Pancreas (tissue), 10 donors: ENCODE data around the gene GATAD2A. TPM values are rescaled to one million over a fixed set of nuclear protein-coding genes. Genes with fewer than 3 reads are reported as not detected.

Experiments used
- ATAC-seq, 4 donors: fragments of 200-7000 bp; cut with Tn5 transposase; one replicate each; pipeline versions ENCODE4 v1.8.0 to v1.9.1; 2020; ENCODE audit warnings: mild to moderate bottlenecking in 4 of 4, moderate library complexity in 4 of 4
- DNase-seq, 6 donors: peaks; one replicate each; pipeline ENCODE4 v3.0.0-alpha.2; 2020
- FAIRE-seq: peaks from 2 replicates; lab custom pipeline; 2012; peaks lifted over from hg19 to GRCh38; lab: Jason Lieb, UNC
- H3K27ac ChIP-seq, 4 donors: fragments of 200-600 bp; sonication (generic); 1 replicate in 3 of 4; 2 replicates in 1 of 4; pipeline versions ENCODE4 v1.5.0 to v1.8.0; 2020
- H3K27me3 ChIP-seq, 4 donors: fragments of 200-600 bp; one replicate each; pipeline ENCODE4 v1.8.0; 2021
- H3K36me3 ChIP-seq, 3 donors: fragments of 200-600 bp; sonication (generic) in 1 of 3; one replicate each; pipeline versions ENCODE4 v1.5.0 to v1.8.0; 2020 to 2021
- H3K4me1 ChIP-seq, 3 donors: fragments of 200-600 bp; one replicate each; pipeline ENCODE4 v1.8.0; 2021
- H3K4me3 ChIP-seq, 4 donors: fragments of 200-600 bp; sonication (generic) in 2 of 4; one replicate each; pipeline versions ENCODE4 v1.5.0 to v1.8.0; 2020 to 2021
- H3K9me3 ChIP-seq, 4 donors: fragments of 200-600 bp; one replicate each; pipeline ENCODE4 v1.8.0; 2021
- WGBS, 2 donors: extraction: QIAGEN DNeasy Blood & Tissue Kit; methylation state at CpG; one replicate each; pipeline ENCODE4 v1.1.7; 2013; 5-methylcytosine and 5-hydroxymethylcytosine counted together
- intact Hi-C, 3 donors: fragments of 100-400 bp; cut with DNase I; formaldehyde crosslinking; loops; one replicate each; pipeline versions ENCODE4 v1.11.1 to v1.14.2; 2022
- polyA plus RNA-seq, 2 donors: library from polyadenylated mRNA; stranded (reverse); fragments of 200-250 nt; gene quantifications; one replicate each; pipeline ENCODE4 v1.2.3, GENCODE V29; 2013
- total RNA-seq, 6 donors: library from RNA; stranded (reverse); fragmentation: NEBNext Ultra II Directional in 4 of 6; extraction: Animal tissue kit (Norgen Biotek cat#: 25700) in 4 of 6; gene quantifications; one replicate each; pipeline versions ENCODE4 v1.2.1 to v1.2.4, GENCODE V29; 2021 to 2023
- TF ChIP-seq, protein P1 (sequence below), 4 donors: fragments of 200-600 bp; sonication (generic) in 3 of 4; IDR thresholded peaks; one replicate each; pipeline versions ENCODE4 v1.5.0 to v1.8.0; 2021; ENCODE audit warnings: antibody characterized with exemption in 4 of 4
- donor health status: healthy with polysubstance abuse.
- donor health status: DM: no; HTN: no; CAD: no; lungs with moderate emphysema.
- donor health status: DM: no; HTN: no; CAD: no.
- donor health status: control.
- donor health status: control.
- donor health status: Bipolar disorder and iron deficiency.
- donor health status: DM: yes; HTN: yes; CAD: no.
- donor health status: DM: no; HTN: no; CAD: no.
- donor health status: DM: no; HTN: no; CAD: no.
- donor health status: DM: yes; HTN: yes; CAD: no.

The GATAD2A gene
- total and polyA plus RNA-seq, 8 donors, result 11.9 to 51.8 (median 36.7) TPM

DNA sequence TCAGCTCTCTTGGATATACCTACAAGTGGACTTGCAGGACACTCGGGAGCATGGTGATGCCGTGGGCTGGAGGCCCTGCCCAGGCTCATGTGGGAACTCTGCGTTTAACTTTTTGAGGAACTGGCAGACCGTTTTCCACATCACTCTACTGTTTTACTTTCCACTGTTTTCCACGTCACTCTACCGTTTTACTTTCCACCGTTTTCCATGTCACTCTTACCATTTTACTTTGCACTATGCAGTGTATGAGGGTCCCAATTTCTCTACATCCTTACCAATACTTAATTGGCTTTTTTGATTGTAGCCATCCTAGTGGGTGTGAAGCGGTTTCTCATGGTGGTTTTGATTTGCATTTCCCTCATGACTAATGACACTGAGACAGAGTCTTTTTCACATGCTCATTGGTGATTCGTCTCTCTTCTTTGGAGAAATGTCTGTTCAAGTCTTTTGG lies 40.5 kb downstream of the GATAD2A start:
- FAIRE-seq (no peak), DNase-seq (no peak), ATAC-seq (no peak)
- Histone ChIP-seq H3K9me3 (no peaks in the 10 kb centered on the region), H3K36me3 (no peaks in the 10 kb centered on the region), H3K4me3 (no peak overlapping the region), H3K4me1 (peaks cover 0 to 14% (median 3%) of the 10 kb centered on the region in 3 donors), H3K27ac (no peak overlapping the region), H3K27me3 (no peaks in the 10 kb centered on the region)
- intact Hi-C loops, result no loop called here
- TF ChIP-seq, protein P1, sequence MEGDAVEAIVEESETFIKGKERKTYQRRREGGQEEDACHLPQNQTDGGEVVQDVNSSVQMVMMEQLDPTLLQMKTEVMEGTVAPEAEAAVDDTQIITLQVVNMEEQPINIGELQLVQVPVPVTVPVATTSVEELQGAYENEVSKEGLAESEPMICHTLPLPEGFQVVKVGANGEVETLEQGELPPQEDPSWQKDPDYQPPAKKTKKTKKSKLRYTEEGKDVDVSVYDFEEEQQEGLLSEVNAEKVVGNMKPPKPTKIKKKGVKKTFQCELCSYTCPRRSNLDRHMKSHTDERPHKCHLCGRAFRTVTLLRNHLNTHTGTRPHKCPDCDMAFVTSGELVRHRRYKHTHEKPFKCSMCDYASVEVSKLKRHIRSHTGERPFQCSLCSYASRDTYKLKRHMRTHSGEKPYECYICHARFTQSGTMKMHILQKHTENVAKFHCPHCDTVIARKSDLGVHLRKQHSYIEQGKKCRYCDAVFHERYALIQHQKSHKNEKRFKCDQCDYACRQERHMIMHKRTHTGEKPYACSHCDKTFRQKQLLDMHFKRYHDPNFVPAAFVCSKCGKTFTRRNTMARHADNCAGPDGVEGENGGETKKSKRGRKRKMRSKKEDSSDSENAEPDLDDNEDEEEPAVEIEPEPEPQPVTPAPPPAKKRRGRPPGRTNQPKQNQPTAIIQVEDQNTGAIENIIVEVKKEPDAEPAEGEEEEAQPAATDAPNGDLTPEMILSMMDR (IDR thresholded peaks at IDR 0.05), result no peak
- 86 to 93% methylated on average over 9 of the region's 9 CpGs for WGBS, 2 donors

DNA sequence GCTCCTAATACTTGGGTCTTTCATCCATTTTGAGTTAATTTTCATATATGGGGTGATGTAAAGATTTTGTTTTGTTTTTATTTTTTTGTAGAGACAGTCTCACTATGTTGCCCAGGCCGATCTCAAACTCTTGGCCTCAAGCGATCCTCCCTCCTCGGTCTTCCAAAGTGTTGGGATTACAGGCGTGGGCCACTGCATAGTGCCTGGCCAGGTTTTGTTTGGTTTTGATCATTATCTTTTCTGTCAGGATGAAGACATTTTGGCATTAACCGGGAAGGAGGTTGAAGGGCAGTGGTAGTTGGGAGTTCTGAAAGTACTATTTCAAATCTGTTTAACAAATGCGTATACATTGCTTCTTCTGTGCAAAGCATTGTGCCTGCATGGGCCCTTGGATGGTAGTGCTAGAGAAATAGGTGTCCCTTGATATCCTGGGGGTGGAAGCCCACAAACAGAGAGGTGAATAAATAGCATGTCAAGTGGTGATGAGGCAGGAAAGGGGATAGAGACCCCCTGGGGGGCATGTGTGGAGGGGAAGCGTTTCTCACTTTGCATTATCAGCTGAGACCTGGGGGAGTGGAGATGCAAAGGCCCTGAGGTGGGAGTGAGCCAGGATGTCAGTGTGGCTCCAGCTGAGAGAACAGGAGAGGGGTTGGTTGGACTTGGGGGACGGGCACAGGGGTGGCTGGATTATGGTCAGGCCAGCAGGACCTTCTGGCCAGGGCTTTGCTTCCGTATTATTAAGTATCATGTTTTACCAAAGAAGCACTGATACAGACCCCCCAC lies 41.4 kb downstream of the GATAD2A start:
- no peak for ATAC-seq
- intact Hi-C loops, result no loop called here
- Histone ChIP-seq H3K4me3 (no peak overlapping the region), H3K9me3 (no peaks in the 10 kb centered on the region), H3K36me3 (no peaks in the 10 kb centered on the region), H3K27me3 (no peaks in the 10 kb centered on the region), H3K27ac (no peak overlapping the region), H3K4me1 (peaks cover 0 to 14% (median 3%) of the 10 kb centered on the region in 3 donors)
- WGBS, 2 donors, result 72 to 76% methylated on average over 9 of the region's 9 CpGs
- DNase-seq, result no peak
- TF ChIP-seq, protein P1 (IDR thresholded peaks at IDR 0.05), result no peak
- no peak for FAIRE-seq

DNA sequence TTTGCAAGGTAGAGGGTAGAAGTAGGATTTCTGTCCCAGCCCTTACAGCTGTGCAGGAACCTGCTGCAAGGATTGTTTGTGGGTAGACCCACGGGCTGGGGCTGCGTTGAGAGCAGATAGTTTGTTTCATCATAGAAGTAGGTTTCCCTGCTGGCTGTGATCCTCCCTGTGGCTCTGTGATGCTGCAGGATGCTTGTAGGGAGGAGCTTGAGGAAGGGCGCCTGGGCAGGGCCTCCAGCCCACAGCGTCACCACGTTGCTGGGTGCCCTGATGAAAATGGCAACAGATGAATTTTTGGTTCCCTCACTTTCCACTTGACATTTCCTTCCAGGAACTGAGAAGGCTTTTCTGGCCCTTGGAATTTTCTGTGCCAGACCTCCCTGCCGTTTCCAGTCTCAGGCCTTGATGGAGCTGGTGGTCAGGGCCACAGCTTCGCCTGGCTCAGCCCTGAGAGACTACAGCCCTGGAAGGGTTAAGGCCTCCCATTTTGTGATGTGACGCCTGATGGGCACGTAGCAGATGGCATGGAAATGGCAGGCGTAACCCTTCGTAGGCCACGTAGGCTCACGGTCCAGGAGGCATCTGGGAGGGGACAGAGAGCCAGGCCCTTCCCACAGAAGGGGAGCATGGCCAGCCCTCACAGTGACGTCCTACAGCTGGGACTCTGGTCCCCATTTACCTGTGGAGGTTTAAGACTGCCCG lies 42.2 kb downstream of the GATAD2A start:
- Histone ChIP-seq H3K27ac (peak overlapping the region; percentile 7 to 26 (median 18)), H3K27me3 (no peaks in the 10 kb centered on the region), H3K9me3 (no peaks in the 10 kb centered on the region), H3K36me3 (no peaks in the 10 kb centered on the region), H3K4me3 (no peak overlapping the region), H3K4me1 (peaks cover 0 to 14% (median 3%) of the 10 kb centered on the region in 3 donors)
- 65 to 68% methylated on average over 15 of the region's 15 CpGs for WGBS, 2 donors
- ATAC-seq, result peak; percentile 46 to 80 (median 58)
- TF ChIP-seq, protein P1 (IDR thresholded peaks at IDR 0.05), result no peak
- intact Hi-C loops, result no loop called here
- FAIRE-seq, result no peak
- peak in 2 of 6 donors; percentile 34 to 60 for DNase-seq

DNA sequence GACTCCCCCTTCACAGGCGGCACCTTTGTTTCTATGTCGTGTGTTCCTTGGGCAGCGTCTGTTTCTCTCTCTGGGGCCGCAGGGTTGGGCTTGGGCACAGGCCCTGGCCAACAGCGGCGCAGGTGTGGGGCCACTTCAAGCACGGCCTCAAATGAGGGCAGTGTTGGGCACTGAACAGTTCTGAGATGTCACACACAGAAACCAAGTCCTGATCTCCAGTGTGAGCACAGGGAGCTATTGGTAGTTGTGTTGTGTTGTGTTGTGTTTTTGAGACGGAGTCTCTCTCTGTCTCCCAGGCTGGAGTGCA lies 42.7 kb downstream of the GATAD2A start:
- ATAC-seq (peak; percentile 74 to 89 (median 78)), FAIRE-seq (no peak), DNase-seq (peak in 3 of 6 donors; percentile 53 to 73 (median 69))
- WGBS, 2 donors, result 61 to 71% methylated on average over 8 of the region's 8 CpGs
- no peaks in the 10 kb centered on the region for H3K27me3 ChIP-seq
- no peaks in the 10 kb centered on the region for H3K36me3 ChIP-seq
- TF ChIP-seq, protein P1 (IDR thresholded peaks at IDR 0.05), result no peak
- H3K4me1 ChIP-seq, result peaks cover 0 to 14% (median 3%) of the 10 kb centered on the region in 3 donors
- peak overlapping the region; percentile 7 to 26 (median 18) for H3K27ac ChIP-seq
- H3K9me3 ChIP-seq, result no peaks in the 10 kb centered on the region
- H3K4me3 ChIP-seq, result no peak overlapping the region
- intact Hi-C loops, result no loop called here
